ENCODE data around the gene SLC6A5. TPM values are rescaled to one million over a fixed set of nuclear protein-coding genes. Genes with fewer than 3 reads are reported as not detected.

SLC6A5 gene
- polyA plus RNA-seq, 3 donors: 0.12 to 0.15 (median 0.14) TPM

DNA sequence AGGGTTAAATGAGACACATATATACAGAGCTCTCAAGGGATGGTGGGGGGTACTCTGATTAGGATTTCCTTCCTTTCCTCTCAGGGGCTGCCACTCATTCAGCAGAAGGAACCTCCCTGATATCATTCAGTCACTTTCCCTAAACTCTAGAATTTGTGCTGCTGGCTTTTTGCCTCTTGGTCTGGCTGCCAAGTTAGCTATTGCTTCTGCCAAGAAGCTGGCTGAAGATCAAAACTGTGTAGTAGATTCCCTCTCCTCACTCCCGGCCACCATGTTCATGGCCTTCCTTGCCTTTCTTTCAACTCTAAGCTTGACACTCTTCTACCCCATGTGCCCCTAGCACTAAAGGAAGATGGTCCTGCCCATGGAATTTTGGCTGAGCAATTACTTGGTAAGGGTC is 18.7 kb downstream of the SLC6A5 start:
- no peak for DNase-seq (ENCODE audit: low read depth in 3 of 3, low spot score in 2 of 3)

DNA sequence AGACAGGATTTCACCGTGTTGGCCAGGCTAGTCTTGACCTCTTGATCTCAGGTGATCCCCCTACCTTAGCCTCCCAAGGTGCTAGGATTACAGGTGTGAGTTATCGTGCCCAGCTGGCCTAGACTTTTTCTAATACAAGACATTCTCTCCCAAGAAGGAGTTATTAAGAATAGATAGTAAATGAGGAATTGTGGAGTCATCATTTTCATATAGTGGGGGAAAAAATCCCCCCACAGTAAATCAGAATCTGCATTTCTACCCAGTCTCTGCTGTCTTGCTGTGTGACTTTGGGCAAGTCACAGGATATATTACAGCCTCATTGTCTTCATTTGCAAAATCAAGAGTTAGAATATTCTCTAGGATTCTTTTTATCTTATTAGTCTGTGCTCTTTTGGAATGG is 21.6 kb downstream of the SLC6A5 start:
- no peak for DNase-seq (ENCODE audit: low read depth in 3 of 3, low spot score in 2 of 3)

GRCh38 chr11:20621679-20622078 is 22.3 kb downstream of the SLC6A5 start:
- no peak for DNase-seq (ENCODE audit: low read depth in 3 of 3, low spot score in 2 of 3)

- DNase-seq (ENCODE audit: low read depth in 3 of 3, low spot score in 2 of 3): no peak
Measured at GRCh38 chr11:20623252-20623651, 23.8 kb downstream of the SLC6A5 start.

DNA sequence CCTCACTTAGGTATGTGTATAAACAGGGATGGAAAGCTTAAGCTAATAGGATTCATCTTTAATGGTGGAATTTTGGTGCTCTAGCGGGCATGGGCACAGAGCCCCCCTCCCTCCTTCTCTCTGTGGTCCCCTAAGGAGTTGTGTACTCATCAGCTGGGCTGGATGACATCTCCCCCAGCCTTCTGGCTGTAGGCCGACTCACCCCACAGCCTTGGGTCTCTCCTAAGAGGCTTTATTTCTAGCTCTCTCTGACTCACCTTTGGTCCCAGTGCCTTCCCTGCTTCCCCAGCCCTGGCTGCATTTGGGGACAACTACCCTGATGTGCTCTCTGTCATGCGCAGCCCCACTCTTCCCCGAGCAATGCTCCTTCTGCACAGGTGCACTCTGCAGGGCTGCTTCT is 26.9 kb downstream of the SLC6A5 start:
- DNase-seq (ENCODE audit: low read depth in 3 of 3, low spot score in 2 of 3): no peak

GRCh38 chr11:20627026-20627425 is 27.6 kb downstream of the SLC6A5 start:
- DNase-seq (ENCODE audit: low read depth in 3 of 3, low spot score in 2 of 3): no peak

DNA sequence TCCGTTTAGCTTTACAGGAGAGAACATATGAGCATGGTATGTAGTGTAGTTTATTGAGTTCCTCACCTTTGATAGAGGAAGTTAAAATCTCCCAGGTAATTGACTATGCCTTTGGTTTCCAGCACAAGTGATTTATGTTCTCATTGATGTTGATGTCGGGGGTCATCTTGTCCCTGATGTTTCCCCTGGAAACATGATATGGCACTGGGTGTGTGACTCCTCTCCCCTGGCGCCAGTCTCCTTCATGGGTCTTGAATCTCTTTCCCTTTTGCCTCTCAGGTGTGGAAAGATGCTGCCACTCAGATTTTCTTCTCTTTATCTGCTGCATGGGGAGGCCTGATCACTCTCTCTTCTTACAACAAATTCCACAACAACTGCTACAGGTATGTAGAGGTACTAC is 28.3 kb downstream of the SLC6A5 start:
- DNase-seq (ENCODE audit: low read depth in 3 of 3, low spot score in 2 of 3): no peak

DNA sequence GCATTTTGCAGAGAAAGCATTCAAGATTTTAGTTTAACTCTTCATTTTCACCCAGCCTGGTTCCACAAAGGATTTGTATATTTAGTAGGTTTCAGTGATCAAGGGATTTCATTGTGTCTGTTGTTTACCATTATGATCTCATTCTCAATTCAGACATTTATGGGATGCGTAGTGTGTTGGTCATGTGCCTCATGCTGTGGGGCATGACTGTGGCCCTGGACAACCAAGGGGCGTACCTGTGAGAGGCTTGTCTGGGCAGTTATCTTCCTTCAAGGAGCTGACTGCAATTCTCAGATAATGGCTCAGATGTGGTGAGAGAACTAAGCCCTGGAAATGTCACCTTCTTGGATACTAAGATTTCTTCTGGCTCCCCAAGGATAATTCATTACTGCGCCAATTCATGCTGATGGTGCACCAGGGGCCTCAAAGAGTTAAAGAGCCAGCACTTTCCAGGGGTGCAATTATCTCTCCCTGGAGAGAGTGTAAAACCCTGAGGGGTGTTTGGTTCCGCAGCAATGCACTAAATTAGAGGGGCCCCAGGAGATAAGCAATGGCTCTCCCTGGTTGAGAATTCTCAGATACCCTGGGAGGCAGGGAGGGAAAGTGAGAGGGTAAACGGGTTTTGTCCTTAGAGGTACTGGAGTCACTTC is 32.2 kb downstream of the SLC6A5 start:
- no peak for DNase-seq (ENCODE audit: low read depth in 3 of 3, low spot score in 2 of 3)

- no peak for DNase-seq (ENCODE audit: low read depth in 3 of 3, low spot score in 2 of 3)
Measured at GRCh38 chr11:20632169-20632532, 32.7 kb downstream of the SLC6A5 start.

DNA sequence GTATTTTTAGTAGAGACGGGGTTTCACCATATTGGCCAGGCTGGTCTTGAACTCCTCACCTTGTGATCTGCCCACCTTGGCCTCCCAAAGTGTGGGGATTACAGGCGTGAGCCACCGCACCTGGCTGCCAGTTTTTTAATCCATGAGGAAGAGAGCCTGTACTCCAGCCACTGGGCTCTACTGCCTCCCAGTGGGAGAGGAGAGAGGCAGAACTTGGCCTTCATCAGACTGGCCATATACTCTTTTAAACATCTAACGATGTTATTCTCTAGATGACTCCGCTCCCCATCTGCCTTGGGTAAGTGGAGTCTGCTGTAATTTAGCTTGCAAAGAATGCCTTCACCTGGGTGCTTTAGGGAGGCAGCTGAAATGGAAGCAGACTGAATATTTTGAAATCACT is 34.6 kb downstream of the SLC6A5 start:
- no peak for DNase-seq (ENCODE audit: low read depth in 3 of 3, low spot score in 2 of 3)

GRCh38 chr11:20634781-20635180 is 35.4 kb downstream of the SLC6A5 start:
- no peak for DNase-seq (ENCODE audit: low read depth in 3 of 3, low spot score in 2 of 3)

- no peak for DNase-seq (ENCODE audit: low read depth in 3 of 3, low spot score in 2 of 3)
Measured at GRCh38 chr11:20638074-20638473, 38.7 kb downstream of the SLC6A5 start.

GRCh38 chr11:20639688-20640087 is 40.3 kb downstream of the SLC6A5 start:
- no peak for DNase-seq (ENCODE audit: low read depth in 3 of 3, low spot score in 2 of 3)

GRCh38 chr11:20640401-20640800 is 41.0 kb downstream of the SLC6A5 start:
- no peak for DNase-seq (ENCODE audit: low read depth in 3 of 3, low spot score in 2 of 3)

DNA sequence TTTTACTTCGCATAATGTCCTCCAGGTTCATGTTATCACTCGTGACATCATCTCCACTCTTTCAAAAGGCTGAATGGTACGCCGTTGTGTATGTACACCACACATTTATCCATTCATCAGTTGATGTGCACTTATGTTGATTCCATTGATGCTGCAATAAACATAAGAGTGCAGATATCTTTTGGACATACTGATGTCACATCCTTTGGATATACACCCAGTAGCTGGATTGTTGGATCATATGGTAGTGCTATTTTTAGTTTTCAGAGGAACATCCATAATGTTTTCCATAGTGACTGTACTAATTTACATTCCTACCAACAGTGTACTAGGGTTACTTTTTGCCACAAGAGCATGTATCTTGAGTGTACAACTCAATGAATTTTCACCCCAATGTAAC is 45.0 kb downstream of the SLC6A5 start:
- DNase-seq (ENCODE audit: low read depth in 3 of 3, low spot score in 2 of 3): no peak

- DNase-seq (ENCODE audit: low read depth in 3 of 3, low spot score in 2 of 3): peak in 2 of 3 donors; percentile 37 to 53
Measured at GRCh38 chr11:20647976-20648565, 48.7 kb downstream of the SLC6A5 start.

DNA sequence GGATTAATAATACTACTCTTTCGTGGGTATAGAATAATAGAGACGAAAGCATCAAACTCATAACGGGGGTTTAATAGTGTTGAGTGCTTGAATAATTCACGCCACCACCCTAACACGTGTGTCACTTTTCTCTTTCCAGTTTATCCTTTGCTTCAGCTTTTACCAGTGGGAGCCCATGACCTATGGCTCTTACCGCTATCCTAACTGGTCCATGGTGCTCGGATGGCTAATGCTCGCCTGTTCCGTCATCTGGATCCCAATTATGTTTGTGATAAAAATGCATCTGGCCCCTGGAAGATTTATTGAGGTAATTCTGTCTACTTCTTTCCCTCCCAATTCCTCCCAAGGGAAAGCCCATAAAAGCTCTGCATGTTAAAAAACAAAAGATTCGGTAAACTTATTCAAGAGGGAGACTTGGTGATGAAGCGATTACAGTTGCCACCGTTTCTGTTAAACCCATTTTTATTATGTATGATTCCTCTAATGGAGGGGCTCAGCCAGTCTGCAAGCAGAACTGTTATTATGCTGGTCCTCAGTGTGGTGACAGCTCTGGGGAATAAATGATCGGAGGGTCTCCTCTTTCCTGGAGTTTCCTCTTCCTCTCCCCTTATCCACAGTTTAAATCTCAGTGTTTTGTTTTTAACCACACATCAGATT is 52.9 kb downstream of the SLC6A5 start:
- DNase-seq (ENCODE audit: low read depth in 3 of 3, low spot score in 2 of 3): no peak

- DNase-seq (ENCODE audit: low read depth in 3 of 3, low spot score in 2 of 3): no peak
Measured at GRCh38 chr11:20654038-20654437, 54.6 kb downstream of the SLC6A5 start.

GRCh38 chr11:20656901-20657300 is 57.5 kb downstream of the SLC6A5 start:
- DNase-seq (ENCODE audit: low read depth in 3 of 3, low spot score in 2 of 3): no peak

GRCh38 chr11:20658135-20658534 is 58.7 kb downstream of the SLC6A5 start:
- no peak for DNase-seq (ENCODE audit: low read depth in 3 of 3, low spot score in 2 of 3)

DNA sequence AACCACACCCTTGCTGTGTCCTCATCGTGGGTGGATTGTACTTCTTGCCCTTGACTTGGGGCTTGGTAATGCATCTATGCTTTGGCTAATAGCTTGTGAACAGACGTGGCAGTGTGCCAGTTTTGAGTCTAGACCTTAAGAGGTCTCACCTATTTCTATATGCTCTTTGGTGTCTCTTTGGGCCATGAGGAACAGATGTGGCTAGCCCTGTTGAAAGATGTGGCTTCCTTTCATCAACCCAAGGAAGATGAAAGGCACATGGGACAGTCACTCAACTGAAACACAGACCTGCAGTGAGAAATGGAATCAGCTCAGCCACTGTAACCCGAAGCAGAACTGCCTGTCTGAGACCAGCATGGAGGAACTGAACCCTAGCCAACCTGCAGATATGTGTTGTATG is 62.0 kb downstream of the SLC6A5 start:
- no peak for DNase-seq (ENCODE audit: low read depth in 3 of 3, low spot score in 2 of 3)

- no peak for DNase-seq (ENCODE audit: low read depth in 3 of 3, low spot score in 2 of 3)
Measured at GRCh38 chr11:20661850-20662249, 62.4 kb downstream of the SLC6A5 start.
